B cell (primary cell): ENCODE data around the gene FAM227B. TPM values are rescaled to one million over a fixed set of nuclear protein-coding genes. Genes with fewer than 3 reads are reported as not detected.

Source experiments
- ATAC-seq: fragments of 200-7000 bp; cut with Tn5 transposase; one replicate; pipeline ENCODE4 v1.10.0; 2021; ENCODE audit warnings: low read depth, mild to moderate bottlenecking, moderate number of reproducible peaks, moderate library complexity
- CTCF ChIA-PET: fragments of 350-600 bp; sonication (Branson Sonifier 250); formaldehyde crosslinking; loops from one replicate; lab custom pipeline; 2021; ENCODE audit warnings: antibody characterized with exemption, inconsistent platforms; lab: Charles Lee
- POLR2A ChIA-PET: fragments of 350-600 bp; sonication (Branson Sonifier 250); formaldehyde crosslinking; loops from one replicate; lab custom pipeline; 2021; ENCODE audit warnings: antibody characterized with exemption; lab: Charles Lee
- DNase-seq: peaks from one replicate; pipeline ENCODE4 v3.0.0; 2013
- H2AFZ ChIP-seq: 2 replicates; pipeline ENCODE4 v1.6.1; 2012; ENCODE audit warnings: mild to moderate bottlenecking, low read depth, low read length; ENCODE audit not compliant: insufficient read depth, poor library complexity, severe bottlenecking
- H3K27ac ChIP-seq, 2 donors: 1 replicate in 1 of 2; 2 replicates in 1 of 2; pipeline ENCODE4 v1.5.1; 2012 to 2013; ENCODE audit warnings: low read length in 2 of 2, mild to moderate bottlenecking in 2 of 2, moderate library complexity in 1 of 2
- H3K27me3 ChIP-seq, 4 experiments: fragments of 200-600 bp in 1 of 4; sonication (generic) in 1 of 4; replicated peaks in 1 of 4; 1 replicate in 2 of 4; 2 replicates in 2 of 4; pipeline versions ENCODE4 v1.6.1 to v1.7.0; 2013 to 2016; ENCODE audit warnings: low read length in 3 of 4, mild to moderate bottlenecking in 2 of 4, mixed read lengths in 1 of 4, moderate library complexity in 1 of 4; ENCODE audit not compliant: insufficient read depth in 4 of 4, control insufficient read depth in 3 of 4; ENCODE audit errors: control extremely low read depth in 1 of 4
- H3K36me3 ChIP-seq, 2 experiments: replicated peaks in 1 of 2; 1 replicate in 1 of 2; 2 replicates in 1 of 2; pipeline versions ENCODE4 v1.6.1 to v1.7.1; 2013; ENCODE audit warnings: low read length in 1 of 2; ENCODE audit not compliant: insufficient read depth in 2 of 2, control insufficient read depth in 1 of 2; ENCODE audit errors: control extremely low read depth in 1 of 2, extremely low read depth in 1 of 2
- H3K4me1 ChIP-seq, 2 donors: fragments of 200-600 bp in 1 of 2; sonication (generic) in 1 of 2; 1 replicate in 1 of 2; 2 replicates in 1 of 2; pipeline versions ENCODE4 v1.5.1 to v1.6.1; 2013 to 2017; ENCODE audit warnings: low read length in 2 of 2; ENCODE audit not compliant: control insufficient read depth in 2 of 2, insufficient read depth in 2 of 2
- H3K4me2 ChIP-seq: replicated peaks from 2 replicates; pipeline ENCODE3; 2012; ENCODE audit warnings: mild to moderate bottlenecking, low read depth, low read length; ENCODE audit not compliant: poor library complexity, severe bottlenecking
- H3K4me3 ChIP-seq, 5 experiments: fragments of 200-600 bp in 1 of 5; sonication (generic) in 1 of 5; 1 replicate in 3 of 5; 2 replicates in 2 of 5; pipeline versions ENCODE4 v1.5.1 to v1.7.0; 2011 to 2016; ENCODE audit warnings: low read length in 4 of 5, mild to moderate bottlenecking in 4 of 5, low read depth in 2 of 5, control low read depth in 1 of 5, moderate library complexity in 1 of 5; ENCODE audit not compliant: insufficient read depth in 1 of 5; ENCODE audit errors: control extremely low read depth in 1 of 5, extremely low read depth in 1 of 5
- H3K79me2 ChIP-seq: fragments of 200-600 bp; sonication (generic); one replicate; pipeline ENCODE4 v1.6.0; 2016; ENCODE audit warnings: low read length; ENCODE audit not compliant: control insufficient read depth, insufficient read depth
- H3K9ac ChIP-seq: fragments of 200-600 bp; sonication (generic); 2 replicates; pipeline ENCODE4 v1.6.1; 2017; ENCODE audit warnings: mild to moderate bottlenecking, low read length, moderate library complexity
- H3K9me3 ChIP-seq, 3 donors: one replicate each; pipeline versions ENCODE4 v1.6.1 to v1.7.1; 2013; ENCODE audit warnings: low read length in 2 of 3; ENCODE audit not compliant: control insufficient read depth in 2 of 3, insufficient read depth in 1 of 3; ENCODE audit errors: control extremely low read depth in 1 of 3
- H4K20me1 ChIP-seq: 2 replicates; pipeline ENCODE4 v1.6.0; 2012; ENCODE audit warnings: mild to moderate bottlenecking, low read length; ENCODE audit not compliant: insufficient read depth, control insufficient read depth, poor library complexity, severe bottlenecking
- H3K27ac Mint-ChIP-seq: one replicate; pipeline ENCODE4 v1.8.0; 2021; ENCODE audit warnings: mixed read lengths
- H3K27me3 Mint-ChIP-seq: one replicate; pipeline ENCODE4 v1.8.0; 2021; ENCODE audit warnings: mixed read lengths
- H3K4me1 Mint-ChIP-seq: one replicate; pipeline ENCODE4 v1.8.0; 2021; ENCODE audit warnings: mixed read lengths
- H3K4me3 Mint-ChIP-seq: one replicate; pipeline ENCODE4 v1.8.0; 2021; ENCODE audit warnings: mixed read lengths
- H3K9me3 Mint-ChIP-seq: one replicate; pipeline ENCODE4 v1.8.0; 2022; ENCODE audit warnings: mixed read lengths; ENCODE audit not compliant: insufficient read depth
- EZH2 ChIP-seq: IDR thresholded peaks from 2 replicates; pipeline ENCODE4 v1.6.1; 2012; ENCODE audit warnings: borderline replicate concordance, low read depth, mild to moderate bottlenecking, moderate library complexity, low read length; ENCODE audit not compliant: insufficient read depth, poor library complexity, severe bottlenecking
- WGBS: methylation state at CpG from one replicate; pipeline ENCODE4 v1.1.5; 2013; ENCODE audit warnings: missing lambda C conversion rate; ENCODE audit not compliant: insufficient coverage; 5-methylcytosine and 5-hydroxymethylcytosine counted together
- intact Hi-C: fragments of 100-400 bp; cut with micrococcal nuclease; formaldehyde crosslinking; loops from one replicate; pipeline ENCODE4 v1.10.0; 2022
- polyA plus RNA-seq: library from polyadenylated mRNA; depleted of rRNA; stranded (reverse); fragments of >200 nt; gene quantifications from 2 replicates; pipeline ENCODE4 v1.2.3, GENCODE V29; 2012
- total RNA-seq, 2 donors: library from RNA; stranded (reverse); fragments of 120-200 nt in 1 of 2; gene quantifications; 1 replicate in 1 of 2; 2 replicates in 1 of 2; pipeline versions ENCODE4 v1.2.3 to v1.2.4, GENCODE V29; 2013 to 2022
- TF ChIP-seq, protein P1 (sequence below): fragments of 200-600 bp; IDR thresholded peaks from one replicate; pipeline ENCODE4 v1.8.0; 2022; ENCODE audit warnings: antibody characterized with exemption, mild to moderate bottlenecking

Gene FAM227B
- total and polyA plus RNA-seq, 2 donors (not counting 1 experiment from before 2014, with no cell fraction given) = 5.6 to 8.9 TPM

DNA sequence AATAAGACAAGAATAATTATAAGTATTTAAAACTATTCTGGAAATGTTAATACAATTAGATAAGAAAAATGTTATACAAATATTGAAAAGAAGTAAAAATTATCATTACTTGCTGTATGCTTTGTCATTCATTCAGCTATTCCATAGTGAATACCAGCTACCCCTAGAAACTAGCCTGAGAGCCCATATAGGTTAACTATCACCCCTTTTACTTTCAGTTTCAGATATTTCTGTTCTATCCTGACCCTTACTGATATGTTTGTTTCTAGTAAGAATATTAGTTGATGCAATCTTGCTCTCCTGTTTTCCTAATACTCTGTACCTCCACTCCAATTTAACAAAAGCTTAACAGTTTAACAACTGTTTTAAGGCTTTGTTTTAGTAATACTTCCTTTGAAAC is 31.6 kb downstream of the FAM227B start:
- intact Hi-C loops = no loop called here
- H3K4me1 Mint-ChIP-seq = peaks cover 4% of the 10 kb centered on the region
- Histone ChIP-seq H3K9ac (no peak overlapping the region), H3K4me2 (no peak overlapping the region), H4K20me1 (no peaks in the 10 kb centered on the region), H3K27me3 (no peaks in the 10 kb centered on the region), H3K9me3 (no peaks in the 10 kb centered on the region), H3K4me3 (no peak overlapping the region), H3K27ac (no peak overlapping the region), H3K4me1 (no peaks in the 10 kb centered on the region), H2AFZ (no peak overlapping the region), H3K36me3 (no peaks in the 10 kb centered on the region), H3K79me2 (no peaks in the 10 kb centered on the region)
- no peak overlapping the region for H3K4me3 Mint-ChIP-seq
- DNase-seq (no peak), ATAC-seq (no peak)
- TF ChIP-seq EZH2 = no peak
- TF ChIP-seq, protein P1, sequence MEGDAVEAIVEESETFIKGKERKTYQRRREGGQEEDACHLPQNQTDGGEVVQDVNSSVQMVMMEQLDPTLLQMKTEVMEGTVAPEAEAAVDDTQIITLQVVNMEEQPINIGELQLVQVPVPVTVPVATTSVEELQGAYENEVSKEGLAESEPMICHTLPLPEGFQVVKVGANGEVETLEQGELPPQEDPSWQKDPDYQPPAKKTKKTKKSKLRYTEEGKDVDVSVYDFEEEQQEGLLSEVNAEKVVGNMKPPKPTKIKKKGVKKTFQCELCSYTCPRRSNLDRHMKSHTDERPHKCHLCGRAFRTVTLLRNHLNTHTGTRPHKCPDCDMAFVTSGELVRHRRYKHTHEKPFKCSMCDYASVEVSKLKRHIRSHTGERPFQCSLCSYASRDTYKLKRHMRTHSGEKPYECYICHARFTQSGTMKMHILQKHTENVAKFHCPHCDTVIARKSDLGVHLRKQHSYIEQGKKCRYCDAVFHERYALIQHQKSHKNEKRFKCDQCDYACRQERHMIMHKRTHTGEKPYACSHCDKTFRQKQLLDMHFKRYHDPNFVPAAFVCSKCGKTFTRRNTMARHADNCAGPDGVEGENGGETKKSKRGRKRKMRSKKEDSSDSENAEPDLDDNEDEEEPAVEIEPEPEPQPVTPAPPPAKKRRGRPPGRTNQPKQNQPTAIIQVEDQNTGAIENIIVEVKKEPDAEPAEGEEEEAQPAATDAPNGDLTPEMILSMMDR = no peak
- H3K27me3 Mint-ChIP-seq = no peaks in the 10 kb centered on the region
- peaks cover 2% of the 10 kb centered on the region for H3K9me3 Mint-ChIP-seq
- H3K27ac Mint-ChIP-seq = no peak overlapping the region
- POLR2A ChIA-PET = no interaction called here
- CTCF ChIA-PET = no interaction called here

DNA sequence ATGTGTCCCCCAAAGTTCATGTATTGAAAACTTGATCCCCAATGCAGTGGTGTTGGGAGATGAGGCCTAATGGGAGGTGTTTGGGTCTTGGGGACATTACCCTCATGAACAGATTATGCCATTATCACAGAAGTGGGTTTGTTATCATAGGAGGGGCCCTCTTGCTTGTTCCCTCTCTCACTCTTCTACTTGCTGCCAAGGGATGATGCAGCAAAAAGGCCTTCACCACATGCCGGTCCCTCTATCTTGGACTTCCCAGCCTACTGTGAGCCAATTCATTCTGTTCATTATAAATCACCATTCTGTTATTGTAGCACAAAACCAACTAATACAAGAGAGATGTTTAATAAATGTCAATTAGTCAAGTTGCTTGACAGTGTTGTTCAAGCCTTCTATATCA is 47.2 kb downstream of the FAM227B start:
- peaks cover 9% of the 10 kb centered on the region for H3K9me3 Mint-ChIP-seq
- no peaks in the 10 kb centered on the region for H3K27me3 Mint-ChIP-seq
- CTCF ChIA-PET = no interaction called here
- TF ChIP-seq, protein P1 = no peak
- TF ChIP-seq EZH2 = no peak
- Histone ChIP-seq H3K27ac (no peak overlapping the region), H3K36me3 (no peaks in the 10 kb centered on the region), H3K4me1 (no peaks in the 10 kb centered on the region), H3K9ac (no peak overlapping the region), H2AFZ (no peak overlapping the region), H3K4me3 (no peak overlapping the region), H3K9me3 (peaks cover 0 to 7% (median 0%) of the 10 kb centered on the region in 3 donors), H3K79me2 (no peaks in the 10 kb centered on the region), H3K4me2 (no peak overlapping the region), H3K27me3 (no peaks in the 10 kb centered on the region), H4K20me1 (no peaks in the 10 kb centered on the region)
- no peak overlapping the region for H3K27ac Mint-ChIP-seq
- POLR2A ChIA-PET = no interaction called here
- WGBS = no CpG with 5 or more reads among the region's 1 CpG
- no peaks in the 10 kb centered on the region for H3K4me1 Mint-ChIP-seq
- ATAC-seq = no peak
- intact Hi-C loops = no loop called here
- DNase-seq = no peak
- H3K4me3 Mint-ChIP-seq = no peak overlapping the region
